Gastrocnemius medialis (tissue), 4 donors: Measurements from ENCODE around the gene XYLT1. TPM values are rescaled to one million over a fixed set of nuclear protein-coding genes. Genes with fewer than 3 reads are reported as not detected.

ENCODE experiments used
- ATAC-seq, 2 donors: fragments of 150-250 bp; one replicate each; pipeline ENCODE4 v1.9.1; 2016
- DNase-seq, 2 donors: peaks; one replicate each; pipeline ENCODE4 v3.0.0-alpha.2; 2019
- H3K27ac ChIP-seq, 4 donors: fragments of 200-600 bp; sonication (generic); 1 replicate in 1 of 4; 2 replicates in 3 of 4; pipeline ENCODE4 v1.5.1; 2016 to 2018; ENCODE audit warnings: mild to moderate bottlenecking in 2 of 4, moderate library complexity in 1 of 4
- H3K27me3 ChIP-seq, 3 donors: fragments of 200-600 bp; sonication (generic) in 2 of 3; 1 replicate in 1 of 3; 2 replicates in 2 of 3; pipeline versions ENCODE4 v1.5.1 to v1.6.0; 2016 to 2019; ENCODE audit warnings: mild to moderate bottlenecking in 1 of 3, moderate library complexity in 1 of 3
- H3K36me3 ChIP-seq, 2 donors: fragments of 200-600 bp; sonication (generic) in 1 of 2; one replicate each; pipeline ENCODE4 v1.5.1; 2017 to 2018
- H3K4me1 ChIP-seq, 2 donors: fragments of 200-600 bp; sonication (generic) in 1 of 2; one replicate each; pipeline ENCODE4 v1.5.1; 2016 to 2017; ENCODE audit warnings: mild to moderate bottlenecking in 2 of 2
- H3K4me3 ChIP-seq, 4 donors: fragments of 200-600 bp; sonication (generic) in 3 of 4; 1 replicate in 1 of 4; 2 replicates in 3 of 4; pipeline ENCODE4 v1.5.1; 2016 to 2019; ENCODE audit warnings: mild to moderate bottlenecking in 2 of 4
- H3K9me3 ChIP-seq, 3 donors: fragments of 200-600 bp; sonication (generic) in 2 of 3; 1 replicate in 1 of 3; 2 replicates in 2 of 3; pipeline ENCODE4 v1.5.1; 2016 to 2019
- POLR2A ChIP-seq, 2 donors: fragments of 450-650 bp; IDR thresholded peaks; one replicate each; pipeline ENCODE4 v1.6.1; 2017; ENCODE audit warnings: antibody characterized with exemption in 2 of 2, mild to moderate bottlenecking in 2 of 2, moderate library complexity in 2 of 2
- in situ Hi-C, 4 donors: fragments of 200-750 bp; cut with MboI; loops; one replicate each; pipeline versions ENCODE4 v1.15.0 to v1.8.0; 2017; ENCODE audit warnings: low sequenced_read_pairs in 4 of 4
- intact Hi-C: fragments of 100-400 bp; cut with DNase I; formaldehyde crosslinking; loops from one replicate; pipeline ENCODE4 v1.15.1; 2023; ENCODE audit warnings: low total_unique reads
- total RNA-seq, 4 donors: library from RNA; depleted of rRNA; stranded (reverse); fragments of >200 nt; gene quantifications; one replicate each; pipeline versions ENCODE4 v1.1.0 to v1.2.3, GENCODE V29; 2016
- TF ChIP-seq, protein P1 (sequence below), 5 experiments: fragments of 450-650 bp in 3 of 5; fragments of 200-600 bp in 2 of 5; sonication (generic) in 2 of 5; IDR thresholded peaks in 4 of 5; conservative IDR thresholded peaks in 1 of 5; 1 replicate in 4 of 5; 2 replicates in 1 of 5; pipeline ENCODE4 v1.5.1; 2016 to 2019; ENCODE audit warnings: antibody characterized with exemption in 5 of 5, mild to moderate bottlenecking in 3 of 5, moderate library complexity in 3 of 5

Gene XYLT1
- total RNA-seq, 4 donors from 2014 or later, result 0.87 to 7.9 (median 1.4) TPM

DNA sequence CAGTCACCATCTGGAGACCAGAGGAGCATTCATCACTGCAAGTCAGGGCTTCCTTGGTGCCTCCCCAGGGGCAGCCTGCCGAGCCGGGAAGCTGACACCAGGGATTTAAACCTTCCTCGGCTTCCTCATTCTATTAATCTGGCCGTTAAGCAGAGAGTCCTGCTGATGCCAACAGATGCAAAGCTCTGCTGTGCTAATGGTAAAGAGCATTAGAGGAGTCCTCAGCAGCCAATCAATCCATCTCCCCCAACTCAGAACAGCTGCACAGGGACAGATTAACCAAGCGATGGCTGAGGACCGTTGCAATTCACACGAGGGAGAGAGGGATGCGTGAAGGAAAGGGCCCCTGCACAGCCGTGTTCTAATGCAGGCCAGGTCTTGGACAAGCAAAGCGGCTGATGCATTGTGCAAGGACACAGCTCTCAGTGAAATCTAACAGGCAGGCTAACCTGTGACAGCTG lies 116.6 kb downstream of the XYLT1 start:
- no peak for ATAC-seq
- TF ChIP-seq, protein P1, sequence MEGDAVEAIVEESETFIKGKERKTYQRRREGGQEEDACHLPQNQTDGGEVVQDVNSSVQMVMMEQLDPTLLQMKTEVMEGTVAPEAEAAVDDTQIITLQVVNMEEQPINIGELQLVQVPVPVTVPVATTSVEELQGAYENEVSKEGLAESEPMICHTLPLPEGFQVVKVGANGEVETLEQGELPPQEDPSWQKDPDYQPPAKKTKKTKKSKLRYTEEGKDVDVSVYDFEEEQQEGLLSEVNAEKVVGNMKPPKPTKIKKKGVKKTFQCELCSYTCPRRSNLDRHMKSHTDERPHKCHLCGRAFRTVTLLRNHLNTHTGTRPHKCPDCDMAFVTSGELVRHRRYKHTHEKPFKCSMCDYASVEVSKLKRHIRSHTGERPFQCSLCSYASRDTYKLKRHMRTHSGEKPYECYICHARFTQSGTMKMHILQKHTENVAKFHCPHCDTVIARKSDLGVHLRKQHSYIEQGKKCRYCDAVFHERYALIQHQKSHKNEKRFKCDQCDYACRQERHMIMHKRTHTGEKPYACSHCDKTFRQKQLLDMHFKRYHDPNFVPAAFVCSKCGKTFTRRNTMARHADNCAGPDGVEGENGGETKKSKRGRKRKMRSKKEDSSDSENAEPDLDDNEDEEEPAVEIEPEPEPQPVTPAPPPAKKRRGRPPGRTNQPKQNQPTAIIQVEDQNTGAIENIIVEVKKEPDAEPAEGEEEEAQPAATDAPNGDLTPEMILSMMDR (IDR thresholded peaks at IDR 0.05 in 4 of 5, conservative IDR thresholded peaks at IDR 0.05 in 1 of 5), result no peak
- TF ChIP-seq POLR2A (IDR thresholded peaks at IDR 0.05), result no peak

DNA sequence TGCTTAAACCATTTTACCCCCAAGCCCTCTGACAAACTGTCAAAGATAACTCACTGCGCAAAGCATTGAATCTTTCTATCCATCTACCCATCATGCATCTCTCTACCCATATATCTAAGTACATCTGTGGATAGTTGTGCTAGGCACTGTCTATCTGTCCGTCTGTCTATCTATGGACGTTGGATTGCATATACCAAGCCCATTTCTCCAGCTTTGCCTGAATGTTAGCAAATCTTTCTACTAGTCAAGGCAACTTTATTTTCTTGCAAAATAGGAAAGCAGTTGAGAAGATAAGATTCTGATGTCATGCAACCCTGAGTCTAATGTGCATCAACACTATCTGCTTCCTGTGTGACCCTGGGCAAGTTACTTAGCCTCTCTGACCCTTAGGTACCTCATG lies 117.2 kb downstream of the XYLT1 start:
- Histone ChIP-seq H3K27me3 (no peaks in the 10 kb centered on the region), H3K27ac (no peak overlapping the region), H3K4me1 (no peaks in the 10 kb centered on the region), H3K9me3 (no peaks in the 10 kb centered on the region), H3K36me3 (no peaks in the 10 kb centered on the region), H3K4me3 (no peak overlapping the region)
- intact Hi-C loops (no loop called here), in situ Hi-C loops (no loop called here)
- ATAC-seq (no peak), DNase-seq (no peak)
- TF ChIP-seq POLR2A (IDR thresholded peaks at IDR 0.05), result no peak
- TF ChIP-seq, protein P1 (IDR thresholded peaks at IDR 0.05 in 4 of 5, conservative IDR thresholded peaks at IDR 0.05 in 1 of 5), result no peak

More for the DNA sequence above, 116.6 kb downstream of the XYLT1 start:
- Histone ChIP-seq H3K36me3 (no peaks in the 10 kb centered on the region), H3K4me1 (no peaks in the 10 kb centered on the region), H3K27ac (no peak overlapping the region), H3K27me3 (no peaks in the 10 kb centered on the region), H3K9me3 (no peaks in the 10 kb centered on the region), H3K4me3 (no peak overlapping the region)
- DNase-seq, result no peak
- intact Hi-C loops (no loop called here), in situ Hi-C loops (no loop called here)

DNA sequence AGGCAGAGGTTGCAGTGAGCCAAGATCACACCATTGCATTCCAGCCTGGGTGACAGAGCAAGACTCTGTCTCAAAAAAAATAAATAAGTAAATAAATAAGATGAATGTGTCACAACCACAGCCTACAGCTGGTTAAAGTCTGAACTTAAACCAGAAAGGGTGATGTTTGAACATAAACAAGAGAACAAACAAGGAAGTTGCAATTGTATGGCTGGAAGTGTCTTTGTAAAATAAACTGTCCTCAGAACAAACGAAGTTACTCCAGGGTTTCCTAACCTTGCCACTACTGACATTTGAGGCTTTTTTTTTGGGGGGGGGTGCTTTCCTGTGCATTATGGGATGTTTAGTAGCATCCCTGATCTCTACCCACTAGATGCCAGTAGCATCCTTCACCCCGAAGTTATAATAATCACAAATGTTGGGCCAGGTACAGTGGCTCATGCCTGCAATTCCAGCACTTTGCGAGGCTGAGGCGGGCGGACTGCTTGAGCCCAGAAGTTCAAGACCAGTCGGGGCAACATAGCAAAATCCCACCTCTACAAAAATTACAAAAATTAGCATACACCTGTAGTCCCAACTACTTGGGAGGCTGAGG lies 119.2 kb downstream of the XYLT1 start:
- H3K9me3 ChIP-seq, result no peaks in the 10 kb centered on the region

DNA sequence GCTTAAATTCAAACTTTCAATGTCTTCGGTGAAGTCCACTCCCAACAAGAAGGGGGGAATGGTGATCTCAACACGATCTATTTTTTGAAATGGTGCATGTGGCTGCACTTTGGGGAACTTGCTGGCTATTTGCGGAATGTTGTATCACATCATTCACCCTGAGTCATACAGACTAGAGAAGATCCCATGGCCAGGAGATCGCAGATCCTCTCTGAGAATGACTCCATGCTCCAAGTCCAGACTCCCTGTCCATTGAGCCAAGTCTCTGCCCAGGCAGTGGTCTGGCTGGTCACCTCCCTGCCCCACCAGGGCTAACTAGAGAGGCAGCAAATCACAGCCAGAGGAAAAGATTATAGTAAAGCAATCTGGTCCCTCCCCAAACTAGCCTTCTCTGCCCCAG lies 120.6 kb downstream of the XYLT1 start:
- TF ChIP-seq POLR2A (IDR thresholded peaks at IDR 0.05), result no peak
- TF ChIP-seq, protein P1 (IDR thresholded peaks at IDR 0.05 in 4 of 5, conservative IDR thresholded peaks at IDR 0.05 in 1 of 5), result no peak
- Histone ChIP-seq H3K36me3 (no peaks in the 10 kb centered on the region), H3K27ac (no peak overlapping the region), H3K4me1 (peaks cover 5 to 13% of the 10 kb centered on the region in 2 donors), H3K27me3 (no peaks in the 10 kb centered on the region), H3K9me3 (no peaks in the 10 kb centered on the region), H3K4me3 (no peak overlapping the region)
- ATAC-seq, result no peak
- DNase-seq, result no peak
- in situ Hi-C loops (no loop called here), intact Hi-C loops (no loop called here)

More for the DNA sequence above, 119.2 kb downstream of the XYLT1 start:
- ATAC-seq (no peak), DNase-seq (no peak)
- TF ChIP-seq, protein P1 (IDR thresholded peaks at IDR 0.05 in 4 of 5, conservative IDR thresholded peaks at IDR 0.05 in 1 of 5), result no peak
- TF ChIP-seq POLR2A (IDR thresholded peaks at IDR 0.05), result no peak
- H3K27ac ChIP-seq, result no peak overlapping the region
- no peaks in the 10 kb centered on the region for H3K36me3 ChIP-seq
- in situ Hi-C loops (no loop called here), intact Hi-C loops (no loop called here)
- peaks cover 2 to 9% of the 10 kb centered on the region in 2 donors for H3K4me1 ChIP-seq
- no peaks in the 10 kb centered on the region for H3K27me3 ChIP-seq
- H3K4me3 ChIP-seq, result no peak overlapping the region

DNA sequence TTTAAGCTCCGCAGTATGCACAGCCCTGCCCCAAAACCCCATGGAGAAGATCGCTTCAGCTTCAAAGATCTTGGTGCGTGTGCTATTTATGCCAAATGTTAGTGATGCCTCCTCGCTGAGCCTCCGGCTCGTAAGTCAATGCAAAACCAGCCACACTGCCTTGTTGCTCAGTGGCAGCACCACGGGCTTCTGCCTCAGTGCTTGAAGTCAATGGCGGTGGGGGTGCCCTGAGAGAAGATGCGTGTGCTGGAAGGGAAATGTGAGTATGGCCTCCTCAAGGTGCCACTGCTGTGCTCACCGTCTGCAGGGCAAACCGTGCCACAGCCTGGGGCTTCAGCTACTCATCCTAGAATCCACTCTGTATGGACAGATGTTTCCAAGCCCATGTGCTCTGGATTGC lies 121.9 kb downstream of the XYLT1 start:
- Histone ChIP-seq H3K27me3 (no peaks in the 10 kb centered on the region), H3K36me3 (no peaks in the 10 kb centered on the region), H3K9me3 (no peaks in the 10 kb centered on the region), H3K4me1 (peaks cover 11 to 14% of the 10 kb centered on the region in 2 donors), H3K27ac (no peak overlapping the region), H3K4me3 (no peak overlapping the region)
- TF ChIP-seq, protein P1 (IDR thresholded peaks at IDR 0.05 in 4 of 5, conservative IDR thresholded peaks at IDR 0.05 in 1 of 5), result no peak
- no peak for TF ChIP-seq POLR2A (IDR thresholded peaks at IDR 0.05)
- in situ Hi-C loops (no loop called here), intact Hi-C loops (no loop called here)
- ATAC-seq (no peak), DNase-seq (no peak)
